Hematopoietic multipotent progenitor cell treated with erythropoietin and hydrocortisone succinate and interleukin-3 and kit ligand, for 15 days (in vitro differentiated cells): ENCODE results near the gene PDGFA.

Experiments used
- DNase-seq: peaks from one replicate; pipeline ENCODE4 v3.0.0-alpha.2; 2015; ENCODE audit warnings: low spot score

Gene PDGFA

GRCh38 chr7:519484-520390 is at the start of gene PDGFA:
PDGFA (minus strand) TSS chr7:519846; CDS start chr7:519001, 845 bp downstream.
- DNase-seq: no peak

DNA sequence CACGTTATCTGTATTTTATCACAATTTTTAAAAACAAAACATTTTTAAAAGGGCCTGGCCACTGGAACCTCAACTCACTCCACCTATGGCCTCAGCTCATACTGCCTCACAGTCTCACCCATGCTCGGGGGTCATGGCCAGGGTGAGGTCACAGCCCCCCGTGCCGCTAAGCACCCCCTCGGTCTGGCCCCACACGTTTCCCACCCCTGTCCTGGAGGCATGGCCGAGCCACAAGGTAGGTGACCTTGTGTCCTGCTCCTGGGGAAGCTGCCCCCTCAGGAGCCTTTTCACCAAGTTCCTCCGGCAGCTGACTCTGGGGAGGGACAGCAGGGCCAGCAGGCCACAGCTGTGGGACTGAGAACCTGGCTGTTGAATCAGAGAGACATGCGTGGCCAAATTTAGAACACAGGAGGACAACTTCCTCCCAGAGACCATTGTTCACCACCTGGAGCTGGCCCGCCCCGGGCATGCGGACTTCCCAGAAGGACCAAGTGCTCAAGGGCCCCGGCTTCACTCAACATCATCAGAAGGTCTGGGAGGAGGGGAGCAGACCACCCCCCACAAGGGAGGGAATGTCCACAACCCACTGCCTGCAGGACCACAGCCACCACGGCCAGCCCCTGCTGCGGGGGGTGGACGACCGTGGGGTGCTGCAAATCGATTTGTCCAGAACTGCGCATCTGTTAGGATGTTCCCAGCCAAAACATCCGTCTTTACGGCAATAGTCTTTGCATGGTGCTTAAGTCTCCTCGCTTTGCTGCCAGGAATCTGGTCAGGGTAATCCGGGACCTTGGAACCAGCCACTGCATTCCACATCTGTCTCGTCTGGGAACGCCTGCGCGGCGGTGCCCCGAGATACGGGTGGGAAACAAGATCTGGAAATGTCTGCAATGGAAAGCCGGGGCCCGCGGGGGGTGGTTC is 48.6 kb upstream of the PDGFA start:
- DNase-seq: no peak

GRCh38 chr7:567305-567883 is 47.7 kb upstream of the PDGFA start:
- DNase-seq: no peak

DNA sequence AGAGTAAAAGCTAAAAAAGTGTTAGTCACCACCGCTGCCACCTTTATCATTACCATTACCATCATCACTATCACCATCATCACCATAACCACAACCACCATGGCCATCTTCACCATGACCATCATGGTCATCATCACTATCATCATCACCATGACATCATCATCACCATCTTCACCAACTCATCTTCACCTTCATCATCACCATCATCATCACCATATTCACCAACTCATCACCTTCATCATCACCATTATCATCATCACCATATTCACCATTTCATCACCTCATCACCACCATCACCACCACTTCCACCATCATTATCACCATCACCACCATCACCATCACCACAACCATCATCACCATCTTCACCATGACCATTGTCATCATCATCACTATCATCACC is 46.5 kb upstream of the PDGFA start:
- DNase-seq: no peak

DNA sequence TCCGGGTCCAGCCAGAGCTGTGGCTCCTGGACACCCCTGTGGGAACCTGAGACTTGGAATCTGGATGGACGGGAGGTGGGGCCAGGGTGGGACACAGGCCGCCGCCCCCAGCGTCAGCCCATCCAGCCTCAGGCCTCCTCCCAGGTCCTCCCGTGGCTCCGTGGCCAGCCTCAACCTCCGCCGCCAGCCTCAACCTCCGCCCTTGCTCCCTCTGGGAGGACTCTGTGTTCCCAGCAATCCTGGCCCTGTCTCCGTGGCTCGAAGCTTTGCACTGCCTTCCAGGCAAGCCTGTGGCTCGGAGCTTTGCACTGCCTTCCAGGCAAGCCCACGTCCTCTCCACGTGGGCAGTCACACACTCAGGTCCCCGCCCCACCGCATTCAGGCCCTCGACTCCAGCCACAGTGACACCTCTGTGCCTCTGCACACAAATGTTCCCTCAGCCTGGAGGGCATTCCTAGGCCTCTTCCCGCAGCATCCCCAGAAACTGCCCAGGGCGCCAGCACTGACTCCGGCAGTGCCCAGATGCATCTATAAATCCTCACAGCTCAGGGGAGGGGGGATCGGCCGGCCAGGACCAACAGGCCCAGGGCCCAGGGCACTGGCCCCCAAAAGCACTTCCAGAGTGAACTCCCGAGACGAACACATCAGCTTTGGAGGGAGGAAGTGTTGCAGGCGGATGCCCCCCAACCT is 44.7 kb upstream of the PDGFA start:
- no peak for DNase-seq

GRCh38 chr7:563629-564170 is 44.1 kb upstream of the PDGFA start:
- no peak for DNase-seq

- no peak for DNase-seq
Observed at GRCh38 chr7:562789-563628, 43.4 kb upstream of the PDGFA start.

- DNase-seq: no peak
Observed at GRCh38 chr7:562374-562675, 42.7 kb upstream of the PDGFA start.

GRCh38 chr7:561631-562373 is 42.2 kb upstream of the PDGFA start:
- no peak for DNase-seq

DNA sequence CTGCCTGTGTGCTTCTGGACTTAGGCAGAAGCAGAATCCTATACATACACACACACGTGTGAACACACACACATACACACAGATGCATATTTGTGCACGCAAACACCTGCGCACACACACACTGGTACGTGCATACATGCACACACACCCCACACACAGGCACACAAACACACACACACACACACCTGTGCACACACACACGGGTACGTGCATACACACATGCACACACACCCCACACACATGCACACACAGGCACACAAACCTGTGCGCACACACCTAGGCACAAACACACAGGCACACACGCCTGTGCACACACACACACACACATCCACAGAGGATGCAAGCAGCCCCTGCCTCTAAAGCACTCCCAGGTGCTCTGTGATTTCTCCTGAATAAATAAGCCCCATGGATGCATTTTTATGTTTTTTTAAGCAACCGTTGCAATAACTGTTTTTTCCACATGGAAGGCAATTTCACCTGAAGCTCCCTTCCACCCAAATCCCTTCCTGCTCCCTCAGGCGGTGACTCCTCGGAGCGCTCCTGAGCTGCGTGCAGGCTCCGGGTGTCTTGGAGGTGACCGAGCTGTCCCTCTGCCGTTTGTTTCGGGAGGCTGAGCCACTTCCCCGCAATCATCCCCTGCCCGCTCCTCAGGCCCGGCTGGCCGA is 41.5 kb upstream of the PDGFA start:
- DNase-seq: no peak

- DNase-seq: no peak
Observed at GRCh38 chr7:559396-559705, 39.7 kb upstream of the PDGFA start.

GRCh38 chr7:557558-557881 is 37.9 kb upstream of the PDGFA start:
- DNase-seq: no peak

- DNase-seq: no peak
Observed at GRCh38 chr7:556837-557557, 37.4 kb upstream of the PDGFA start.

DNA sequence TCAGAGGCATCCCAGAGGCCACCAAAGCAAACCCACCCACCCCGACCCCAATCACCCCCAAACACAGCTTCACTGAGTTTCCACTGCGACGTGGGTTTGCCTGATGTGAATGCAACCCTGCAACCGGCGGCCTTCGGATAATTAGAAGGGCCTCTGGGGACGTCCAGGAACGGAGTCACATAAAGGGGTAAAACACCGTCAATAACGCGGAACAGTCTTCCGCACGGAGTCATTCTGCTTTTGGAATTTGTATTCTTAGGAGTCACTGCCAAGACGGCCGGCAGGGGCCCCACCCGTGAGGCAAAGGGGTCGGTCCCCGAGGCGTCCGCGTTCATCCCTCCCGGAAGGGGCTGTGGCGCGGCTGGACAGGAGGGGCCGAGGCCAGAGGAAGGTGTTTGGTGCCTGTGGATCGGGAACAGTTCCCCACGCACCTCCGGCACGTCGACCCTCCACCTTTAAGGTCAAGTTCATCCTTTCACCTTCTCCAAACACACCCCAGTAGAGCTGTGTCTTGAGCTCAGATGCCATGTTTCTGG is 36.7 kb upstream of the PDGFA start:
- DNase-seq: no peak

- DNase-seq: no peak
Observed at GRCh38 chr7:555551-556160, 36.0 kb upstream of the PDGFA start.

DNA sequence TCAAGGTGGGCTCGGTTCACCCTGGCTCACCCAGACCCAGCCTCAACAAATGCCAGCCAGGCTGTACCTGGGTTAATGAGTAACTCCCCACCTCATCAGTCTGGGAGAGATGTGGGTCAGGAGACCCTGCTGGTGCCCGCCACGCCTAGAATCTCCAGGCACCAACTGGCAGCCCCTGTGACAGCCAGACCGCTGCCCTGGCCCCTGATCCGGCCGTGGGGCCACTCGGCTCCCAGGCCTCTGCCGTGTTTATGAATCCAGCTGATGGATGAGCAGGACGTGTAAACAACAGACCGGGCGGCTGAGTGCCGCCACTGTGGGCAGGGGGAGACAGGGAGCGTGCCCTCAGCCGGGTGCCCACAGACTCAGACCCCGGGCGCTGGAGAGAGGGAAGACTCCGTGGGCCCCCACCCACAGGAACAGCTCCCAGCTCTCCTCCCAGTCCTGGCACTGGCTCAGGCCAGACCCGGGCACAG is 34.0 kb upstream of the PDGFA start:
- no peak for DNase-seq

DNA sequence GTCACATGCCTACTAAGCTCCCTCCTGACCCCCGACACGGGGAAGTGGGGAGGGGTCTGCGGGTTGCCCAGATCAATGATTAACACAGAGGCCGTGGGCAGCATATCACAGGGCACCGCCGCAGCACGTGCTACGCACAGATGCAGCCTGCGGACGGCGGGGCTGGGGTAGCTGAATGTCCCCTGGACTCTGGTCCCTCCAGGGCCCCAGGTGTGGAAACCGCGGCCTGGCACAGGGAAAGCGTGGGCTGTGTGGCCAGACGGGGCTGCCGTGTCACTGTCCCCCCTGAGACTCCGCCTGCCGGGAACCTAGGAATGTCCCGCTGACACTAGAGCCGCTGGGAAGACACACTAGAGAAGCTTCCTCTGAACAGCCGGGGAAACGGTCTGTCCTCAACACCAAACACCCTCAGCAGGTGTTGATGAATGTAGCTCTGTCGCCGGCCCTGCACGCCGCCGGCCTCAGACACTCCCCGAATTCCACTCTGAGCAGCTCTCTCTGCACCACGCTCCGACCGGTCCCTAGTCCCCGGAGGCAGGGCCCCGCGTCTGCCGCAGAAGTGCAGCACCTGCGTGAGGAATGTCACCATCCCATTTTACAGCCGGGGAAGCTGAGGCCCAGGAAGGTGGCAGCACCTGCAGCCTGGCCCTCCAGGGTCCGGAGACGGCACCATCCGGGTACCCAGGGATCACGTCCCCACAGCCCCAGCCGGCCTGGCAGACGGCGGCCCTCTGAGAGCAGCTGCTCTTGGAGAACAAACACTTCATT is 33.4 kb upstream of the PDGFA start:
- DNase-seq: no peak
